Measurements from ENCODE around the gene GRB2.

GRB2 gene

GRCh38 chr17:75273977-75274708 lies 131.3 kb downstream of the GRB2 start:
- Histone ChIP-seq H3K4me3 (ENCODE audit: severe bottlenecking) (no peak overlapping the region), H3K27me3 (ENCODE audit: insufficient read depth, poor library complexity, severe bottlenecking) (no peaks in the 10 kb centered on the region), H3K4me1 (ENCODE audit: insufficient read depth, poor library complexity, severe bottlenecking) (peaks cover 3% of the 10 kb centered on the region), H3K27ac (ENCODE audit: poor library complexity, severe bottlenecking) (no peak overlapping the region), H3K36me3 (ENCODE audit: low read depth) (peaks cover 20% of the 10 kb centered on the region), H3K9me3 (ENCODE audit: severe bottlenecking) (no peaks in the 10 kb centered on the region)
- ATAC-seq (ENCODE audit: low read depth) (no peak), DNase-seq (ENCODE audit: low spot score) (no peak)
- TF ChIP-seq, protein P1, sequence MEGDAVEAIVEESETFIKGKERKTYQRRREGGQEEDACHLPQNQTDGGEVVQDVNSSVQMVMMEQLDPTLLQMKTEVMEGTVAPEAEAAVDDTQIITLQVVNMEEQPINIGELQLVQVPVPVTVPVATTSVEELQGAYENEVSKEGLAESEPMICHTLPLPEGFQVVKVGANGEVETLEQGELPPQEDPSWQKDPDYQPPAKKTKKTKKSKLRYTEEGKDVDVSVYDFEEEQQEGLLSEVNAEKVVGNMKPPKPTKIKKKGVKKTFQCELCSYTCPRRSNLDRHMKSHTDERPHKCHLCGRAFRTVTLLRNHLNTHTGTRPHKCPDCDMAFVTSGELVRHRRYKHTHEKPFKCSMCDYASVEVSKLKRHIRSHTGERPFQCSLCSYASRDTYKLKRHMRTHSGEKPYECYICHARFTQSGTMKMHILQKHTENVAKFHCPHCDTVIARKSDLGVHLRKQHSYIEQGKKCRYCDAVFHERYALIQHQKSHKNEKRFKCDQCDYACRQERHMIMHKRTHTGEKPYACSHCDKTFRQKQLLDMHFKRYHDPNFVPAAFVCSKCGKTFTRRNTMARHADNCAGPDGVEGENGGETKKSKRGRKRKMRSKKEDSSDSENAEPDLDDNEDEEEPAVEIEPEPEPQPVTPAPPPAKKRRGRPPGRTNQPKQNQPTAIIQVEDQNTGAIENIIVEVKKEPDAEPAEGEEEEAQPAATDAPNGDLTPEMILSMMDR (IDR thresholded peaks at IDR 0.05; ENCODE audit: poor library complexity, severe bottlenecking): no peak

GRCh38 chr17:75272848-75273184 lies 132.7 kb downstream of the GRB2 start:
- no peaks in the 10 kb centered on the region for H3K27me3 ChIP-seq (ENCODE audit: insufficient read depth, poor library complexity, severe bottlenecking)
- ATAC-seq (ENCODE audit: low read depth) (no peak), DNase-seq (ENCODE audit: low spot score) (no peak)
- no peak overlapping the region for H3K27ac ChIP-seq (ENCODE audit: poor library complexity, severe bottlenecking)
- no peaks in the 10 kb centered on the region for H3K9me3 ChIP-seq (ENCODE audit: severe bottlenecking)
- TF ChIP-seq, protein P1 (IDR thresholded peaks at IDR 0.05; ENCODE audit: poor library complexity, severe bottlenecking): no peak
- no peak overlapping the region for H3K4me3 ChIP-seq (ENCODE audit: severe bottlenecking)
- H3K4me1 ChIP-seq (ENCODE audit: insufficient read depth, poor library complexity, severe bottlenecking): peaks cover 3% of the 10 kb centered on the region
- peaks cover 11% of the 10 kb centered on the region for H3K36me3 ChIP-seq (ENCODE audit: low read depth)

DNA sequence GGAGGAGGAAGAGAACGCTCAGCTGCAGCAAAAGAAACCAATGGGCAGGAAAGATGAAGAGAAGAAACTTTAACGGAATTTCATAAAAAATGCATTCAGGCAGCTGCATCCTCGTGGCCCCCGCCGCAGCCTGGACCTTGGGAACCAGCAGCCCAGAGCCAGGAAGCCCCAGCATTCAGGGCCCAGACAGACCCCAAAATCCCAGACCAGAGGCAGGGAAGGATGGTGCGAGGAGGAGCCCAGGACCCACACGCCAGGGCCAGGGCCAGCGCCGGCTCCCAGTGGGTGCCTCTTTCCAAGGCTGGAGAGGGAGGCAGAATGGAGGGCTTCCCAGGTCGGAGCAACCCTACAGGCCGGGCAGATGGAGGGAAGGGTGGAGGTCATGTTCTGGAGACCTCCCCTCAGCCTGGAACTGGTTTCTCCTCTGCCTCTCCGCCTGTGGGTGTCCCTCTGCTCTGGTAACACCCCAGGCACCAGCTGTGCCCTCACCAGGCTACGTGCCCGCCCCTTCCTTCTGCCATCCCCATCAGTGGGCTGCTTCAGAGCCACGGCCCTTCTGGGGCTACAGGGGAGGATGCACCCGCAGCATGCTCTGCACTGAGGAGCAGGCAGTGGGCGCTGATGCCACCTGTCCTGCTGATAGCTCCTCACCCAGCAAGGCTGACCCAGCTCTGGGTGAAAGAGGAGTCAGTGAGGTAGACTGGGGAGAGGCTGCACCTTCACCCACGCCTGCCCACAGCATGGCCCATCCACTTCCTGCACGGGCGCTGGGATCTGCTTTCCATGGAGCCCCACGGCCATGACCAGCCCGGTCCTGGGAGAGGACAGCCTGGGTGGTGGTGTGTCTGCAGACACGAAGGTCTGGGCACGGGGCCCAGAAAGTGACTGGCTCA lies 133.3 kb downstream of the GRB2 start:
- Histone ChIP-seq H3K4me1 (ENCODE audit: insufficient read depth, poor library complexity, severe bottlenecking) (peaks cover 3% of the 10 kb centered on the region), H3K27ac (ENCODE audit: poor library complexity, severe bottlenecking) (peak overlapping the region; percentile 62), H3K27me3 (ENCODE audit: insufficient read depth, poor library complexity, severe bottlenecking) (no peaks in the 10 kb centered on the region), H3K9me3 (ENCODE audit: severe bottlenecking) (no peaks in the 10 kb centered on the region), H3K36me3 (ENCODE audit: low read depth) (peaks cover 10% of the 10 kb centered on the region), H3K4me3 (ENCODE audit: severe bottlenecking) (peak overlapping the region; percentile 96)
- DNase-seq (ENCODE audit: low spot score): no peak
- TF ChIP-seq, protein P1 (IDR thresholded peaks at IDR 0.05; ENCODE audit: poor library complexity, severe bottlenecking): no peak
- no peak for ATAC-seq (ENCODE audit: low read depth)

DNA sequence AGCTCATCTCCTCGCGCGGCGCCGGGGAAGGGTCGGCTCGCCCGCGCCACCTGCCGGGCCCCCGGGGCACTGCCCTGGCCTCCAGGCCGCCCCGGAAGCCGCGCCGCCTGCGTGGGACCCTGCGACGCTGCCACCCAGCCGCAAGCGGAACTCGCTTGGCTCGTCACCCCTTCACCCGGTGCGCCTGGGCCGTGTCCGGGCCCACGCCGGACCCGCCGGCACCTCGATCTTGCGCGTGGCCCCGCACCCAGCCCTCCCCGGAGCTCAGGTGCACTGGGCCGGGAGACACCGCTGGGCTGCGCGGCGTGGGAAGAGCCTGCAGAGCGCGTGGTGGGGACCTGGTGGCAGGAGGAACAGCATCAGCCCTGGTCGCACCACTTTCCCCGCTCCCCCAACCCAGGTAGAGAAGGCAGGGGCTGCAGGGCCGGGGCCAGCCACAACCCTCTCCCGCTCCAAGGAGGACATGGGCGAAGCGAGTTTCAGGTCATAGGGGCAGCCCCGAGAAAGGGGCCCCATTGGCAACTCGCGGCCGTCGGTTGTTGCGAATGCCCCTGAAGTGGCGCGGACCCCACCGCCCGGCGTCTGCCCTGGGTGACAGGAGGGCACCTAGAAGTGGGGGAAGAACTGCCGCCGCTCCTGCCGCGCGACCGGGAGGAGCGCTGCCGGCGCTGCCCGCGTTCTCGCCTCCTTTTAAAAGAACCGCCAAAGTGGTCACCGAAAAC lies 134.1 kb downstream of the GRB2 start:
- TF ChIP-seq, protein P1 (IDR thresholded peaks at IDR 0.05; ENCODE audit: poor library complexity, severe bottlenecking): peak; percentile 93
- Histone ChIP-seq H3K27ac (ENCODE audit: poor library complexity, severe bottlenecking) (peak overlapping the region; percentile 62), H3K27me3 (ENCODE audit: insufficient read depth, poor library complexity, severe bottlenecking) (no peaks in the 10 kb centered on the region), H3K9me3 (ENCODE audit: severe bottlenecking) (no peaks in the 10 kb centered on the region), H3K4me3 (ENCODE audit: severe bottlenecking) (peak overlapping the region; percentile 96), H3K4me1 (ENCODE audit: insufficient read depth, poor library complexity, severe bottlenecking) (peaks cover 3% of the 10 kb centered on the region), H3K36me3 (ENCODE audit: low read depth) (peaks cover 10% of the 10 kb centered on the region)
- DNase-seq (ENCODE audit: low spot score) (no peak), ATAC-seq (ENCODE audit: low read depth) (peak; percentile 37)
